PC-9 (cell line): Measurements from ENCODE around the gene BCL7B. TPM values are rescaled to one million over a fixed set of nuclear protein-coding genes. Genes with fewer than 3 reads are reported as not detected.
"Not testable (repeated sequence)": the region's sequence is repeated elsewhere in the genome, so short reads cannot be mapped to it uniquely, and the experiment has no call there.

Source experiments
- BruUV-seq: library from RNA; stranded (reverse); fragments of 400-500 nt; replicated peaks from 2 replicates; lab custom pipeline; 2021; lab: Mats Ljungman, UMichigan
- CTCF ChIA-PET: fragments of 300-600 bp; sonication (Branson Sonifier 250); formaldehyde crosslinking; loops from one replicate; lab custom pipeline; 2022; ENCODE audit warnings: antibody characterized with exemption; lab: Charles Lee
- POLR2A ChIA-PET: fragments of 300-600 bp; sonication (Branson Sonifier 250); formaldehyde crosslinking; loops from one replicate; lab custom pipeline; 2022; ENCODE audit warnings: antibody characterized with exemption; ENCODE audit not compliant: unreplicated experiment; lab: Charles Lee
- DNase-seq, 2 experiments: peaks; one replicate each; pipeline versions ENCODE4 v3.0.0 to v3.0.0-alpha.2; 2015 to 2022; ENCODE audit warnings: mixed read lengths in 1 of 2
- H2AFZ ChIP-seq: fragments of 200-600 bp; sonication (generic); 2 replicates; pipeline ENCODE4 v1.8.1; 2017; ENCODE audit warnings: antibody characterized with exemption
- H3F3A ChIP-seq: fragments of 200-600 bp; sonication (generic); 2 replicates; pipeline ENCODE4 v1.8.1; 2017; ENCODE audit warnings: antibody characterized with exemption, mild to moderate bottlenecking, low read depth; ENCODE audit not compliant: insufficient read depth
- H3K27ac ChIP-seq: fragments of 200-600 bp; sonication (generic); 2 replicates; pipeline ENCODE4 v1.6.1; 2016; ENCODE audit warnings: mixed run types
- H3K27me3 ChIP-seq: fragments of 200-600 bp; sonication (generic); 2 replicates; pipeline ENCODE4 v1.6.1; 2016; ENCODE audit warnings: low read depth, mixed run types; ENCODE audit not compliant: insufficient read depth
- H3K36me3 ChIP-seq: fragments of 200-600 bp; sonication (generic); 2 replicates; pipeline ENCODE4 v1.6.1; 2016; ENCODE audit warnings: low read depth, mixed run types
- H3K4me1 ChIP-seq: fragments of 200-600 bp; sonication (generic); replicated peaks from 2 replicates; pipeline ENCODE4 v1.6.1; 2016; ENCODE audit warnings: mixed run types; ENCODE audit not compliant: insufficient read depth
- H3K4me2 ChIP-seq: fragments of 200-600 bp; sonication (generic); 2 replicates; pipeline ENCODE4 v1.6.1; 2017; ENCODE audit warnings: mixed run types
- H3K4me3 ChIP-seq: fragments of 200-600 bp; sonication (generic); 2 replicates; pipeline ENCODE4 v1.6.1; 2016; ENCODE audit warnings: mixed run types
- H3K79me2 ChIP-seq: fragments of 200-600 bp; sonication (generic); 2 replicates; pipeline ENCODE4 v1.6.1; 2017; ENCODE audit warnings: low read depth, mixed run types
- H3K9me2 ChIP-seq: fragments of 200-600 bp; sonication (generic); 2 replicates; pipeline ENCODE4 v1.8.1; 2017; ENCODE audit warnings: mild to moderate bottlenecking; ENCODE audit not compliant: insufficient read depth
- H3K9me3 ChIP-seq: fragments of 200-600 bp; sonication (generic); 2 replicates; pipeline ENCODE4 v1.8.1; 2016; ENCODE audit warnings: low read depth; ENCODE audit not compliant: insufficient read depth
- H4K20me1 ChIP-seq: fragments of 200-600 bp; sonication (generic); 2 replicates; pipeline ENCODE4 v1.8.1; 2017; ENCODE audit not compliant: insufficient read depth
- EZH2 ChIP-seq: fragments of 200-600 bp; sonication (generic); IDR thresholded peaks from 2 replicates; pipeline ENCODE4 v1.8.0; 2017; ENCODE audit warnings: antibody characterized with exemption, low read depth
- intact Hi-C: fragments of 100-400 bp; cut with micrococcal nuclease; formaldehyde crosslinking; loops from one replicate; pipeline ENCODE4 v1.10.0; 2022; ENCODE audit not compliant: unreplicated experiment
- total RNA-seq: library from RNA; stranded (reverse); gene quantifications from 2 replicates; pipeline ENCODE4 v1.2.3, GENCODE V29; 2021
- TF ChIP-seq, protein P1 (sequence below): fragments of 200-600 bp; sonication (generic); conservative IDR thresholded peaks from 2 replicates; pipeline ENCODE4 v1.6.1; 2017; ENCODE audit warnings: mixed run types, antibody characterized with exemption, mild to moderate bottlenecking, moderate library complexity

The BCL7B gene
- total RNA-seq, 1 experiment from 2014 or later, result 70.4 TPM

- TF ChIP-seq, protein P1, sequence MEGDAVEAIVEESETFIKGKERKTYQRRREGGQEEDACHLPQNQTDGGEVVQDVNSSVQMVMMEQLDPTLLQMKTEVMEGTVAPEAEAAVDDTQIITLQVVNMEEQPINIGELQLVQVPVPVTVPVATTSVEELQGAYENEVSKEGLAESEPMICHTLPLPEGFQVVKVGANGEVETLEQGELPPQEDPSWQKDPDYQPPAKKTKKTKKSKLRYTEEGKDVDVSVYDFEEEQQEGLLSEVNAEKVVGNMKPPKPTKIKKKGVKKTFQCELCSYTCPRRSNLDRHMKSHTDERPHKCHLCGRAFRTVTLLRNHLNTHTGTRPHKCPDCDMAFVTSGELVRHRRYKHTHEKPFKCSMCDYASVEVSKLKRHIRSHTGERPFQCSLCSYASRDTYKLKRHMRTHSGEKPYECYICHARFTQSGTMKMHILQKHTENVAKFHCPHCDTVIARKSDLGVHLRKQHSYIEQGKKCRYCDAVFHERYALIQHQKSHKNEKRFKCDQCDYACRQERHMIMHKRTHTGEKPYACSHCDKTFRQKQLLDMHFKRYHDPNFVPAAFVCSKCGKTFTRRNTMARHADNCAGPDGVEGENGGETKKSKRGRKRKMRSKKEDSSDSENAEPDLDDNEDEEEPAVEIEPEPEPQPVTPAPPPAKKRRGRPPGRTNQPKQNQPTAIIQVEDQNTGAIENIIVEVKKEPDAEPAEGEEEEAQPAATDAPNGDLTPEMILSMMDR, result no peak
- TF ChIP-seq EZH2, result no peak
- BruUV-seq, result no TSS peak
- Histone ChIP-seq H3K27me3 (no peaks in the 10 kb centered on the region), H3K36me3 (no peaks in the 10 kb centered on the region), H3K79me2 (peaks cover 59% of the 10 kb centered on the region), H4K20me1 (peaks cover 49% of the 10 kb centered on the region), H3K9me3 (no peaks in the 10 kb centered on the region), H3K4me2 (peak overlapping the region; percentile 86), H3K27ac (no peak overlapping the region), H3K4me3 (peak overlapping the region; percentile 68; the same call in 1 of the 2 replicates), H3K9me2 (no peaks in the 10 kb centered on the region), H3F3A (peaks cover 34% of the 10 kb centered on the region), H3K4me1 (peaks cover 24% of the 10 kb centered on the region), H2AFZ (no peak overlapping the region)
- POLR2A ChIA-PET, result interaction anchor here (0.7 to 1.4 kb wide), 2 partner anchors 35 to 53 kb away, joined by 7 to 9 read pairs; no protein-coding TSS in a partner anchor
- intact Hi-C loops, result no loop called here
- no peak for DNase-seq
- CTCF ChIA-PET, result no interaction called here
These were observed 2.0 kb downstream of the BCL7B start for GRCh38 chr7:73555411-73555982.

GRCh38 chr7:73550093-73550492, 7.4 kb downstream of the BCL7B start:
- BruUV-seq, result not testable (repeated sequence)

GRCh38 chr7:73549176-73549575, 8.3 kb downstream of the BCL7B start:
- Histone ChIP-seq H3K4me1 (no peaks in the 10 kb centered on the region), H3K27me3 (no peaks in the 10 kb centered on the region), H3K27ac (no peak overlapping the region), H3F3A (0 out of 2 replicates have a peak, but pooled peaks cover 4% of the 10 kb centered on the region), H3K4me2 (no peak overlapping the region), H3K36me3 (0 out of 2 replicates have a peak, but pooled peaks cover 4% of the 10 kb centered on the region), H3K9me2 (no peaks in the 10 kb centered on the region), H3K79me2 (peaks cover 80% of the 10 kb centered on the region), H4K20me1 (peaks cover 58% of the 10 kb centered on the region), H2AFZ (no peak overlapping the region), H3K9me3 (no peaks in the 10 kb centered on the region), H3K4me3 (no peak overlapping the region)
- TF ChIP-seq, protein P1, result no peak
- no peak for TF ChIP-seq EZH2
- no peak for DNase-seq
- intact Hi-C loops, result no loop called here
- CTCF ChIA-PET, result no interaction called here
- POLR2A ChIA-PET, result no interaction called here
- no TSS peak for BruUV-seq

More at GRCh38 chr7:73550093-73550492, 7.4 kb downstream of the BCL7B start:
- intact Hi-C loops, DNase-seq, H3F3A ChIP-seq, H3K4me1 ChIP-seq, CTCF ChIA-PET, H3K4me3 ChIP-seq, H3K27ac ChIP-seq, H3K4me2 ChIP-seq, H2AFZ ChIP-seq, H3K27me3 ChIP-seq, POLR2A ChIA-PET, H3K9me3 ChIP-seq, H3K36me3 ChIP-seq, H3K9me2 ChIP-seq: not testable (repeated sequence)
- H4K20me1 ChIP-seq, result peaks cover 62% of the 10 kb centered on the region
- H3K79me2 ChIP-seq, result peaks cover 84% of the 10 kb centered on the region
